ENCODE results near the gene STAG1.
"Not testable (repeated sequence)": the region's sequence is repeated elsewhere in the genome, so short reads cannot be mapped to it uniquely, and the experiment has no call there.

Gene STAG1

GRCh38 chr3:136749091-136749490 lies 3.1 kb downstream of the STAG1 start:
- H3K4me3 ChIP-seq (ENCODE audit: low read depth, low read length) = no peak overlapping the region
- no peak for TF ChIP-seq CTCF (IDR thresholded peaks at IDR 0.05; ENCODE audit: control insufficient read depth, extremely low read depth, insufficient read depth)
- DNase-seq (ENCODE audit: low read depth) = no peak

GRCh38 chr3:136745916-136746315 lies 6.3 kb downstream of the STAG1 start:
- TF ChIP-seq CTCF (IDR thresholded peaks at IDR 0.05; ENCODE audit: control insufficient read depth, extremely low read depth, insufficient read depth) = no peak
- no peak for DNase-seq (ENCODE audit: low read depth)
- no peak overlapping the region for H3K4me3 ChIP-seq (ENCODE audit: low read depth, low read length)

- no peak for TF ChIP-seq CTCF (IDR thresholded peaks at IDR 0.05; ENCODE audit: control insufficient read depth, extremely low read depth, insufficient read depth)
- no peak overlapping the region for H3K4me3 ChIP-seq (ENCODE audit: low read depth, low read length)
- DNase-seq (ENCODE audit: low read depth) = no peak
Measured at GRCh38 chr3:136741063-136741462, 11.1 kb downstream of the STAG1 start.

GRCh38 chr3:136740351-136740958 lies 11.7 kb downstream of the STAG1 start:
- no peak for TF ChIP-seq CTCF (IDR thresholded peaks at IDR 0.05; ENCODE audit: control insufficient read depth, extremely low read depth, insufficient read depth)
- DNase-seq (ENCODE audit: low read depth) = no peak
- no peak overlapping the region for H3K4me3 ChIP-seq (ENCODE audit: low read depth, low read length)

GRCh38 chr3:136736950-136737349 lies 15.2 kb downstream of the STAG1 start:
- H3K4me3 ChIP-seq (ENCODE audit: low read depth, low read length); DNase-seq (ENCODE audit: low read depth): not testable (repeated sequence)

GRCh38 chr3:136735103-136735502 lies 17.1 kb downstream of the STAG1 start:
- no peak for DNase-seq (ENCODE audit: low read depth)
- no peak for TF ChIP-seq CTCF (IDR thresholded peaks at IDR 0.05; ENCODE audit: control insufficient read depth, extremely low read depth, insufficient read depth)
- H3K4me3 ChIP-seq (ENCODE audit: low read depth, low read length) = no peak overlapping the region

GRCh38 chr3:136734382-136735070 lies 17.7 kb downstream of the STAG1 start:
- DNase-seq (ENCODE audit: low read depth) = no peak
- H3K4me3 ChIP-seq (ENCODE audit: low read depth, low read length) = no peak overlapping the region
- TF ChIP-seq CTCF (IDR thresholded peaks at IDR 0.05; ENCODE audit: control insufficient read depth, extremely low read depth, insufficient read depth) = no peak

Data from LNCaP clone FGC (cell line).